IgD-negative memory B cell (primary cell): ENCODE data around the gene CDH13. TPM values are rescaled to one million over a fixed set of nuclear protein-coding genes. Genes with fewer than 3 reads are reported as not detected.
"Not testable (repeated sequence)": the region's sequence is repeated elsewhere in the genome, so short reads cannot be mapped to it uniquely, and the experiment has no call there.

Experiments used
- H3K27ac Mint-ChIP-seq, 3 donors: one replicate each; pipeline ENCODE4 v1.8.0; 2020 to 2022; ENCODE audit warnings: mild to moderate bottlenecking in 3 of 3, mixed read lengths in 3 of 3, moderate library complexity in 1 of 3
- H3K27me3 Mint-ChIP-seq: one replicate; pipeline ENCODE4 v1.8.0; 2021; ENCODE audit warnings: mixed read lengths
- H3K36me3 Mint-ChIP-seq: one replicate; pipeline ENCODE4 v1.8.0; 2020; ENCODE audit warnings: mild to moderate bottlenecking, mixed read lengths
- H3K4me1 Mint-ChIP-seq, 3 donors: one replicate each; pipeline ENCODE4 v1.8.0; 2020 to 2022; ENCODE audit warnings: mixed read lengths in 3 of 3, mild to moderate bottlenecking in 1 of 3
- H3K4me3 Mint-ChIP-seq, 4 donors: one replicate each; pipeline ENCODE4 v1.8.0; 2020 to 2022; ENCODE audit warnings: mild to moderate bottlenecking in 4 of 4, mixed read lengths in 4 of 4, moderate library complexity in 3 of 4
- H3K9me3 Mint-ChIP-seq, 3 donors: one replicate each; pipeline ENCODE4 v1.8.0; 2020 to 2021; ENCODE audit warnings: mixed read lengths in 3 of 3, mild to moderate bottlenecking in 1 of 3
- polyA plus RNA-seq: library from polyadenylated mRNA; unstranded; fragments of 300-500 nt; fragmentation: Illumina TruSeq; gene quantifications from one replicate; pipeline ENCODE4 v1.2.3, GENCODE V29; 2021

The CDH13 gene
- polyA plus RNA-seq, 1 donor from 2014 or later = 0.23 TPM

- H3K4me3 Mint-ChIP-seq = no peak overlapping the region
- no peaks in the 10 kb centered on the region for H3K4me1 Mint-ChIP-seq
- H3K9me3 Mint-ChIP-seq = peaks cover 0 to 4% (median 1%) of the 10 kb centered on the region in 3 donors
- peaks cover 2% of the 10 kb centered on the region for H3K36me3 Mint-ChIP-seq
- H3K27me3 Mint-ChIP-seq = peaks cover 17% of the 10 kb centered on the region
- no peak overlapping the region for H3K27ac Mint-ChIP-seq
These were observed 291.3 kb downstream of the CDH13 start for GRCh38 chr16:82917886-82918595.

GRCh38 chr16:82924075-82924854 lies 297.5 kb downstream of the CDH13 start:
- peaks cover 3 to 4% (median 3%) of the 10 kb centered on the region in 3 donors for H3K4me1 Mint-ChIP-seq
- peaks cover 2% of the 10 kb centered on the region for H3K36me3 Mint-ChIP-seq
- peaks cover 0 to 4% (median 2%) of the 10 kb centered on the region in 3 donors for H3K9me3 Mint-ChIP-seq
- no peak overlapping the region for H3K4me3 Mint-ChIP-seq
- no peak overlapping the region for H3K27ac Mint-ChIP-seq
- peaks cover 22% of the 10 kb centered on the region for H3K27me3 Mint-ChIP-seq

- Mint-ChIP-seq H3K9me3 (peaks cover 0 to 3% (median 2%) of the 10 kb centered on the region in 3 donors), H3K36me3 (peaks cover 3% of the 10 kb centered on the region), H3K27me3 (peaks cover 26% of the 10 kb centered on the region), H3K4me1 (peaks cover 3 to 4% (median 3%) of the 10 kb centered on the region in 3 donors), H3K4me3 (no peak overlapping the region), H3K27ac (no peak overlapping the region)
These were observed 299.7 kb downstream of the CDH13 start for GRCh38 chr16:82926500-82926899.

GRCh38 chr16:82933933-82934332 lies 307.2 kb downstream of the CDH13 start:
- H3K4me1 Mint-ChIP-seq, H3K36me3 Mint-ChIP-seq, H3K27ac Mint-ChIP-seq, H3K4me3 Mint-ChIP-seq, H3K27me3 Mint-ChIP-seq: not testable (repeated sequence)
- peaks cover 4 to 29% (median 12%) of the 10 kb centered on the region in 3 donors for H3K9me3 Mint-ChIP-seq

- Mint-ChIP-seq H3K9me3 (peaks cover 4 to 29% (median 12%) of the 10 kb centered on the region in 3 donors), H3K27me3 (peaks cover 9% of the 10 kb centered on the region), H3K36me3 (no peaks in the 10 kb centered on the region), H3K27ac (no peak overlapping the region), H3K4me3 (peak overlapping the region in 2 of 4 donors; percentile 7 to 51), H3K4me1 (peaks cover 0 to 8% (median 1%) of the 10 kb centered on the region in 3 donors)
These were observed 309.0 kb downstream of the CDH13 start for GRCh38 chr16:82935766-82936165.

- peaks cover 4 to 28% (median 14%) of the 10 kb centered on the region in 3 donors for H3K9me3 Mint-ChIP-seq
- H3K27ac Mint-ChIP-seq = no peak overlapping the region
- peaks cover 8% of the 10 kb centered on the region for H3K27me3 Mint-ChIP-seq
- H3K4me3 Mint-ChIP-seq = no peak overlapping the region
- H3K36me3 Mint-ChIP-seq = no peaks in the 10 kb centered on the region
- H3K4me1 Mint-ChIP-seq = peaks cover 0 to 8% (median 1%) of the 10 kb centered on the region in 3 donors
These were observed 310.3 kb downstream of the CDH13 start for GRCh38 chr16:82936941-82937551.

- H3K27me3 Mint-ChIP-seq = peaks cover 8% of the 10 kb centered on the region
- H3K9me3 Mint-ChIP-seq = peaks cover 3 to 19% (median 14%) of the 10 kb centered on the region in 3 donors
- H3K27ac Mint-ChIP-seq = no peak overlapping the region
- H3K4me1 Mint-ChIP-seq = peaks cover 0 to 8% (median 1%) of the 10 kb centered on the region in 3 donors
- no peak overlapping the region for H3K4me3 Mint-ChIP-seq
- H3K36me3 Mint-ChIP-seq = no peaks in the 10 kb centered on the region
These were observed 311.3 kb downstream of the CDH13 start for GRCh38 chr16:82937926-82938520.

GRCh38 chr16:82943371-82943770 lies 316.6 kb downstream of the CDH13 start:
- Mint-ChIP-seq H3K4me1 (peaks cover 0 to 3% (median 3%) of the 10 kb centered on the region in 3 donors), H3K9me3 (peaks cover 0 to 2% (median 0%) of the 10 kb centered on the region in 3 donors), H3K36me3 (no peaks in the 10 kb centered on the region), H3K27ac (peak overlapping the region in 1 of 3 donors; percentile 76), H3K27me3 (peaks cover 8% of the 10 kb centered on the region), H3K4me3 (no peak overlapping the region)

GRCh38 chr16:82945420-82946101 lies 318.8 kb downstream of the CDH13 start:
- Mint-ChIP-seq H3K27me3 (peaks cover 4% of the 10 kb centered on the region), H3K27ac (no peak overlapping the region), H3K4me1 (peaks cover 0 to 3% (median 3%) of the 10 kb centered on the region in 3 donors), H3K9me3 (peaks cover 0 to 2% (median 0%) of the 10 kb centered on the region in 3 donors), H3K36me3 (no peaks in the 10 kb centered on the region), H3K4me3 (no peak overlapping the region)

- Mint-ChIP-seq H3K4me1 (peaks cover 0 to 3% (median 3%) of the 10 kb centered on the region in 3 donors), H3K9me3 (no peaks in the 10 kb centered on the region), H3K4me3 (no peak overlapping the region), H3K36me3 (no peaks in the 10 kb centered on the region), H3K27me3 (no peaks in the 10 kb centered on the region), H3K27ac (no peak overlapping the region)
These were observed 320.9 kb downstream of the CDH13 start for GRCh38 chr16:82947698-82948097.

GRCh38 chr16:82949016-82949415 lies 322.2 kb downstream of the CDH13 start:
- Mint-ChIP-seq H3K27me3 (no peaks in the 10 kb centered on the region), H3K4me1 (peaks cover 0 to 3% (median 3%) of the 10 kb centered on the region in 3 donors), H3K4me3 (no peak overlapping the region), H3K27ac (no peak overlapping the region), H3K36me3 (no peaks in the 10 kb centered on the region), H3K9me3 (no peaks in the 10 kb centered on the region)

GRCh38 chr16:82953517-82953916 lies 326.7 kb downstream of the CDH13 start:
- H3K9me3 Mint-ChIP-seq = no peaks in the 10 kb centered on the region
- no peak overlapping the region for H3K4me3 Mint-ChIP-seq
- H3K27ac Mint-ChIP-seq = no peak overlapping the region
- H3K36me3 Mint-ChIP-seq = no peaks in the 10 kb centered on the region
- H3K27me3 Mint-ChIP-seq = peaks cover 8% of the 10 kb centered on the region
- H3K4me1 Mint-ChIP-seq = no peaks in the 10 kb centered on the region

- peak overlapping the region in 1 of 3 donors; percentile 71 for H3K27ac Mint-ChIP-seq
- no peaks in the 10 kb centered on the region for H3K4me1 Mint-ChIP-seq
- H3K4me3 Mint-ChIP-seq = no peak overlapping the region
- H3K9me3 Mint-ChIP-seq = no peaks in the 10 kb centered on the region
- H3K27me3 Mint-ChIP-seq = peaks cover 11% of the 10 kb centered on the region
- no peaks in the 10 kb centered on the region for H3K36me3 Mint-ChIP-seq
These were observed 327.6 kb downstream of the CDH13 start for GRCh38 chr16:82954224-82954929.
